Left ventricle myocardium inferior (tissue), 1 donor: ENCODE results near the gene INCA1. TPM values are rescaled to one million over a fixed set of nuclear protein-coding genes. Genes with fewer than 3 reads are reported as not detected.
A peak's percentile ranks its signal among the peaks of the same experiment; 100 is the strongest.

Experiments
- DNase-seq: peaks from one replicate; pipeline ENCODE4 v3.0.0-alpha.2; 2020
- H3K27ac ChIP-seq: fragments of 200-600 bp; replicated peaks from 2 replicates; pipeline ENCODE4 v1.8.0; 2021
- H3K27me3 ChIP-seq: fragments of 200-600 bp; 2 replicates; pipeline ENCODE4 v1.8.0; 2021; ENCODE audit warnings: low read depth
- H3K36me3 ChIP-seq: fragments of 200-600 bp; 2 replicates; pipeline ENCODE4 v1.8.0; 2021
- H3K4me1 ChIP-seq: fragments of 200-600 bp; 2 replicates; pipeline ENCODE4 v1.8.0; 2021
- H3K4me3 ChIP-seq: fragments of 200-600 bp; 2 replicates; pipeline ENCODE4 v1.8.0; 2021; ENCODE audit warnings: mild to moderate bottlenecking, moderate library complexity
- H3K9me3 ChIP-seq: fragments of 200-600 bp; replicated peaks from 2 replicates; pipeline ENCODE4 v1.8.0; 2021
- intact Hi-C: fragments of 100-400 bp; cut with micrococcal nuclease; formaldehyde crosslinking; loops from one replicate; pipeline ENCODE4 v1.11.0; 2022
- total RNA-seq: library from RNA; stranded (reverse); fragmentation: NEBNext Ultra II Directional; extraction: Animal tissue kit (Norgen Biotek cat#: 25700); gene quantifications from one replicate; pipeline ENCODE4 v1.2.1, GENCODE V29; 2021
- TF ChIP-seq, protein P1 (sequence below): fragments of 200-600 bp; IDR thresholded peaks from 2 replicates; pipeline ENCODE4 v1.8.0; 2021; ENCODE audit warnings: antibody characterized with exemption, mild to moderate bottlenecking, borderline replicate concordance
- donor health status: DM: no; HTN: yes; CAD: no; lungs with severe emphysema.

The INCA1 gene
- total RNA-seq, 1 donor from 2014 or later: 3.1 TPM

DNA sequence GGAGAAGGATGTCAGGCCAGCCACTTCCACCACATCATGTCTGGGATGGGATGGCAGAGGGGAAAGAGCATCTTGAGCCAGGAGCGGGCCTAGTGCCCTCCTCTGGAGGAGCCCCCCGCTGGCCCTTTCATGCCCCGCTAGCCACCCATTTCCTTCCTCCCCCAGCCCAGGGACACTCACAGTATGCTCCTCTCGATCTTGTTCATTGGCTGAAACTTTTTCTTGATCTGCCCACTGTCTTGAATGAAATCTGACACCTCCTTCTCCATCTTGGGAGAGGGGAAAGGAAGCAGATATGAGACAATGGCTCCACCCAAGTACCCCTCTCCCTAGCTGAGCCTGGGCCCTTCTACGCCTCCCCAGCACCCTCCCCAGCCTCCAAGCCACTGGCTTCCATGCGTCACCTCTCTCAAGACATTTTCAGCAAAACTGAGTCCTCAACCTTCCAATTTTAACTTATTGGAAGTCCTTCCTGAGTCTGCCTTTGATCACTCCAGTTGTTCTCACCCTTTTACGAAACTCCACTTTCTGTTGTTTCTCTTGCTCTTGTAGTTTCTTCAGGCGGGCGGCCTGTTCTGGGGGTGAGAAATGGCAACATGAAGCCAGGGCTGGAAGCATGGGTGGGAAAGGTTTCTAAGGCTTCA is 36.9 kb downstream of the INCA1 start:
- TF ChIP-seq, protein P1, sequence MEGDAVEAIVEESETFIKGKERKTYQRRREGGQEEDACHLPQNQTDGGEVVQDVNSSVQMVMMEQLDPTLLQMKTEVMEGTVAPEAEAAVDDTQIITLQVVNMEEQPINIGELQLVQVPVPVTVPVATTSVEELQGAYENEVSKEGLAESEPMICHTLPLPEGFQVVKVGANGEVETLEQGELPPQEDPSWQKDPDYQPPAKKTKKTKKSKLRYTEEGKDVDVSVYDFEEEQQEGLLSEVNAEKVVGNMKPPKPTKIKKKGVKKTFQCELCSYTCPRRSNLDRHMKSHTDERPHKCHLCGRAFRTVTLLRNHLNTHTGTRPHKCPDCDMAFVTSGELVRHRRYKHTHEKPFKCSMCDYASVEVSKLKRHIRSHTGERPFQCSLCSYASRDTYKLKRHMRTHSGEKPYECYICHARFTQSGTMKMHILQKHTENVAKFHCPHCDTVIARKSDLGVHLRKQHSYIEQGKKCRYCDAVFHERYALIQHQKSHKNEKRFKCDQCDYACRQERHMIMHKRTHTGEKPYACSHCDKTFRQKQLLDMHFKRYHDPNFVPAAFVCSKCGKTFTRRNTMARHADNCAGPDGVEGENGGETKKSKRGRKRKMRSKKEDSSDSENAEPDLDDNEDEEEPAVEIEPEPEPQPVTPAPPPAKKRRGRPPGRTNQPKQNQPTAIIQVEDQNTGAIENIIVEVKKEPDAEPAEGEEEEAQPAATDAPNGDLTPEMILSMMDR: no peak
- H3K4me1 ChIP-seq: peaks cover 21% of the 10 kb centered on the region
- no peak overlapping the region for H3K27ac ChIP-seq
- H3K9me3 ChIP-seq: no peaks in the 10 kb centered on the region
- peaks cover 56% of the 10 kb centered on the region for H3K36me3 ChIP-seq
- intact Hi-C loops: no loop called here
- no peak for DNase-seq
- H3K27me3 ChIP-seq: no peaks in the 10 kb centered on the region
- no peak overlapping the region for H3K4me3 ChIP-seq

- Histone ChIP-seq H3K27me3 (no peaks in the 10 kb centered on the region), H3K9me3 (no peaks in the 10 kb centered on the region), H3K27ac (no peak overlapping the region), H3K36me3 (peaks cover 53% of the 10 kb centered on the region), H3K4me3 (no peak overlapping the region), H3K4me1 (peaks cover 17% of the 10 kb centered on the region)
- no peak for DNase-seq
- intact Hi-C loops: no loop called here
- TF ChIP-seq, protein P1: no peak
Observed at GRCh38 chr17:4959261-4959965, 37.9 kb downstream of the INCA1 start.

GRCh38 chr17:4958102-4958501 is 39.2 kb downstream of the INCA1 start:
- H3K4me3 ChIP-seq: no peak overlapping the region
- H3K36me3 ChIP-seq: peaks cover 52% of the 10 kb centered on the region
- no peak for DNase-seq
- H3K27ac ChIP-seq: peak overlapping the region; percentile 58
- TF ChIP-seq, protein P1: no peak
- no peaks in the 10 kb centered on the region for H3K9me3 ChIP-seq
- intact Hi-C loops: no loop called here
- H3K27me3 ChIP-seq: no peaks in the 10 kb centered on the region
- peaks cover 26% of the 10 kb centered on the region for H3K4me1 ChIP-seq

DNA sequence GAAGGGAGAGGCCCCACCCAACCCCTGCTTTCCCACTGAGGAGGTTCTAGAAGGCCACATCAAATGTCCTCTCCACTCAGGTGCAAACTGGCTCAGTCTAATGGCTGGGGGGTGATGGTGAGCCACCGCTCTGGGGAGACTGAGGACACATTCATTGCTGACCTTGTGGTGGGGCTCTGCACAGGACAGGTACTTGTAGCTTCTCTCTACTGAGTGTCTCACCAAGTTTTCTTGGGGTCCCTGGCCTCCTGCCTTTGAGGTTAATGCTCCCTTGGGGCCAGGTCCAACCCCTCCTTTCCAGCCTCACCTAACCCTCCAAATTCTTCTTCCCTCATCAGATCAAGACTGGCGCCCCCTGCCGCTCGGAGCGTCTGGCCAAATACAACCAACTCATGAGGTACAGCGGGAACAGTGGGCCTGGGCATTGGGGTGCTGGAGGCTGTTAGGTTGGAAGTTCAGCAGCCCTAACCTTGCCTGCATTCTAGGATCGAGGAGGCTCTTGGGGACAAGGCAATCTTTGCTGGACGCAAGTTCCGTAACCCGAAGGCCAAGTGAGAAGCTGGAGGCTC is 40.7 kb downstream of the INCA1 start:
- peaks cover 38% of the 10 kb centered on the region for H3K36me3 ChIP-seq

DNA sequence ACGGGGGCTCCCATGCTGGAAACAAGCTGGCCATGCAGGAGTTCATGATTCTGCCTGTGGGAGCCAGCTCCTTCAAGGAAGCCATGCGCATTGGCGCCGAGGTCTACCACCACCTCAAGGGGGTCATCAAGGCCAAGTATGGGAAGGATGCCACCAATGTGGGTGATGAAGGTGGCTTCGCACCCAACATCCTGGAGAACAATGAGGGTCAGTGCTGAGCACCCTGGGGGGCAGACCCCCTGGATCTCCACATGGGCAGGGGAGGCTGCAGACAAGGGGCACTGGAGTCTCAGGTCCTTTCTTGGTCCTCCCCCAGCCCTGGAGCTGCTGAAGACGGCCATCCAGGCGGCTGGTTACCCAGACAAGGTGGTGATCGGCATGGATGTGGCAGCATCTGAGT is 42.2 kb downstream of the INCA1 start:
- Histone ChIP-seq H3K4me3 (no peak overlapping the region), H3K36me3 (peaks cover 23% of the 10 kb centered on the region), H3K4me1 (peaks cover 46% of the 10 kb centered on the region), H3K27ac (no peak overlapping the region), H3K27me3 (no peaks in the 10 kb centered on the region), H3K9me3 (no peaks in the 10 kb centered on the region)
- intact Hi-C loops: no loop called here
- TF ChIP-seq, protein P1: no peak
- DNase-seq: no peak

More for the DNA sequence above, 40.7 kb downstream of the INCA1 start:
- Histone ChIP-seq H3K27ac (peak overlapping the region; percentile 10), H3K9me3 (no peaks in the 10 kb centered on the region), H3K27me3 (no peaks in the 10 kb centered on the region), H3K4me3 (no peak overlapping the region), H3K4me1 (peaks cover 34% of the 10 kb centered on the region)
- intact Hi-C loops: no loop called here
- DNase-seq: no peak
- TF ChIP-seq, protein P1: peak; percentile 26
